Measurements from ENCODE around the gene SLCO3A1. TPM values are rescaled to one million over a fixed set of nuclear protein-coding genes. Genes with fewer than 3 reads are reported as not detected.

The SLCO3A1 gene
- total and polyA plus RNA-seq, 2 of the 8 experiments (the other 6 are each of a cell fraction or from before 2014, with no cell fraction given), result 15.1 to 20.4 TPM

- TF ChIP-seq RAD21 (IDR thresholded peaks at IDR 0.05 in 1 of 2, conservative IDR thresholded peaks at IDR 0.05 in 1 of 2; ENCODE audit: low read depth in 2 of 2, low read length in 2 of 2) (no peak), GTF2F1 (IDR thresholded peaks at IDR 0.05; ENCODE audit: borderline replicate concordance, low read depth, low read length) (no peak), CBX8 (IDR thresholded peaks at IDR 0.05; ENCODE audit: borderline replicate concordance, low read depth, low read length) (no peak), ATF3 (IDR thresholded peaks at IDR 0.05; ENCODE audit: insufficient read depth, low read depth, low read length) (no peak), BACH1 (IDR thresholded peaks at IDR 0.05; ENCODE audit: low read length) (no peak), PHF8 (conservative IDR thresholded peaks at IDR 0.05; ENCODE audit: low read depth, low read length) (no peak)
Measured at GRCh38 chr15:91909111-91909510, 55.6 kb downstream of the SLCO3A1 start (continued).
